KOPT-K1 (cell line): Measurements from ENCODE around the gene HMGB2.
A peak's percentile ranks its signal among the peaks of the same experiment; 100 is the strongest.

ENCODE experiments used
- H3K27ac ChIP-seq: fragments of 200-600 bp; sonication (generic); 2 replicates; pipeline ENCODE4 v1.5.1; 2016; ENCODE audit warnings: antibody characterized with exemption, mild to moderate bottlenecking, low read depth, low read length; ENCODE audit not compliant: poor library complexity, severe bottlenecking
- H3K36me3 ChIP-seq: fragments of 200-600 bp; sonication (generic); 2 replicates; pipeline ENCODE4 v1.5.1; 2017; ENCODE audit warnings: antibody characterized with exemption, mild to moderate bottlenecking, low read length, moderate library complexity; ENCODE audit not compliant: insufficient read depth
- H3K9me3 ChIP-seq: fragments of 200-600 bp; sonication (generic); 2 replicates; pipeline ENCODE4 v1.5.1; 2017; ENCODE audit warnings: antibody characterized with exemption, low read length, mild to moderate bottlenecking; ENCODE audit not compliant: insufficient read depth, poor library complexity, severe bottlenecking

Gene HMGB2

DNA sequence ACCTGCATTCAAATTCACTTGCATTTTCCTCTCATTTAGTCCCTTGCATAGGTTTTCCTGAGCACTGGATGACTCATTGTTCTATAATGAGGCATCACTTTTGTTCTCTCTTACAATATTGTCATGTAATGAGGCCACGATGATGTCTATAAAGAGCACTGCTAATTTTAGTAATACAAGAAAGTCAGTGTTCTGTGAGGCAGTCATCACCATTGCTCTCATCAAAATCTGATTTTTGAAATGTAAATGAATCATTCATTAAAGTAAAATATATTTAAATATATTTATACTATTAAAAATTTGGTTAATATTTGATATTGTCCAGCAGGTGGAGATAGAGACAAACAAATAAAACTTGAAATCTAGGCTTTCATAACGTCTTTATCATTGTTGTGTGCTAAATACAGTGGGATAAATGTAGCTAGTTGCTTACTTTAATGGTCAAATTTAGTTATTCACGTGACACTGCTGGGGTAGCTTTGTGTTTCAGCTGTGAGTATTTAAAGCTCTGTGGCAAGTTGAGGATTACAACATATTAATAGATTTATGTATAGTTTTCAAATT lies 15.4 kb downstream of the HMGB2 start:
- Histone ChIP-seq H3K27ac (no peak overlapping the region), H3K36me3 (peaks cover 87% of the 10 kb centered on the region), H3K9me3 (no peaks in the 10 kb centered on the region)

DNA sequence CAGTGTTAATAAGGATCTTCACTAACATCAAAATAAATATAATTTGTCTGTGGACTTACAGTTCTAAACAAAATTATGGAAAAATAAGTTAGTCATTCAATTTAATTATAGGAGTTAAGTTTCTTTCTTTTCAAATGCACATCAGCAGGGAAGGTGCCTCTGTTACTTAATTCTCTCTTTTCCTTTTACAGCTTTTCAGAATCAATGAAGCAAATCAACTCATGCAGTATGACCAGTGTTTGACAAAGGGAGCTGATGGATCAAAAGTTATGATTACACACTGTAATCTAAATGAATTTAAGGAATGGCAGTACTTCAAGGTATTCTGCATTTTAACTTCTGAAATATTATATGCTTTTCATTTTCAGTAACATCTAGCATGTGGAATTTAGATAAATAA lies 15.9 kb downstream of the HMGB2 start:
- peaks cover 84% of the 10 kb centered on the region for H3K36me3 ChIP-seq
- no peaks in the 10 kb centered on the region for H3K9me3 ChIP-seq
- H3K27ac ChIP-seq: no peak overlapping the region

DNA sequence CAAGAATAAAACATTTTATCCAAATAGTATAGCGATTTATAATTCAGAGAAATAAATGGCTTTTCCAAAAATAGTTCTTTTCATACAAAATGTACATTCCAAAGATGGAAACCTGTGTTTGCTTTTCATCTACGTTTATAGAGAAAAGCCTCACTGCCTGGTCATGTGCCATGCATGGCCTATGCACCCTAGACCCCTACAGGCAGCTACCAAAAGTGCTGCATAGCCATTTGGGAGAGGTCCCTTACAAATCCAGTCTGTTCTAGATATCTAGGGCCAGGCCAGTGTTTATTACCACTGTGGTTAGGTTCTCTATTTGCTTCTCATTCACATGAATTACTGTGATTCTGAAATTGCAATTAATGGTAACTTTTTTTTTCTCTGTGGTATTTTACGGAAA lies 17.2 kb downstream of the HMGB2 start:
- H3K9me3 ChIP-seq: no peaks in the 10 kb centered on the region
- H3K36me3 ChIP-seq: peaks cover 77% of the 10 kb centered on the region
- H3K27ac ChIP-seq: no peak overlapping the region

DNA sequence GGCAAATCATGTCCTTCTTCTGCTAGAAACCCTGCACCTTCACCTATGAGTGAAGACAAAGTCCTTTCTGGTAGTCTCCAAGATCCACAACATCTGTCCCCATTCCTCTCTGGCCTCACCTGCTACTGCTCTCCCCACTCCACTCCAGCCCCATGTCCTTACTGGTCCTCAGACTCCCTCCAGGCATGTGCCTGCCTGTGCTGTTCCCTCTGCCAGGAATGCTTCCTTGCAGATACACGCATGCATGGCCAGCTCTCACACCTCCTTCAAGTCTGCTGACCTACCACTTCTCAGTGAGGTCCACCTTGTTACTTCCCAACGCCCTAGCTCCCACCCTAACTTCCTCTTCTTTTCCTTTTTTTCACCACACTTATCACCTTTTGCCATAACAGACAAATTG lies 18.1 kb downstream of the HMGB2 start:
- Histone ChIP-seq H3K36me3 (peaks cover 74% of the 10 kb centered on the region), H3K27ac (no peak overlapping the region), H3K9me3 (no peaks in the 10 kb centered on the region)

DNA sequence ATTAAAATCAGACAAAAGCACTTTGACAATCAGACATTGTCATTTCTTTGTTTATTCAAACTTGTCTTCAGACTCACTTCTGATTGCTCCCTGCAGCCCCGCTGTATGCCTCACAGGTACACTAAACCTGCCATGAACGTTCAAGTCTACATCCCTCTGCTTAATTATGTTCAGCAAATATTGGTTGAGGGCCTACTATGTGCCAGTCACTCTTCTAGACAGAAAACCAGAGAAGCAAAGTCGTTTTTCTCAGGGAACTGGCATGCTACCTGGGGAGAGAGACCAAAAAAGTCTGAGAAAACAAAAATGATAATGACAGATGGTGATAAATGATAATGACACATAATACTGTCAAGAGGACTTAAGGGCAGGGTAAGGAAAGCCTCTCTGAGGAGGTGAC lies 19.4 kb downstream of the HMGB2 start:
- no peak overlapping the region for H3K27ac ChIP-seq
- H3K36me3 ChIP-seq: peaks cover 73% of the 10 kb centered on the region
- no peaks in the 10 kb centered on the region for H3K9me3 ChIP-seq

DNA sequence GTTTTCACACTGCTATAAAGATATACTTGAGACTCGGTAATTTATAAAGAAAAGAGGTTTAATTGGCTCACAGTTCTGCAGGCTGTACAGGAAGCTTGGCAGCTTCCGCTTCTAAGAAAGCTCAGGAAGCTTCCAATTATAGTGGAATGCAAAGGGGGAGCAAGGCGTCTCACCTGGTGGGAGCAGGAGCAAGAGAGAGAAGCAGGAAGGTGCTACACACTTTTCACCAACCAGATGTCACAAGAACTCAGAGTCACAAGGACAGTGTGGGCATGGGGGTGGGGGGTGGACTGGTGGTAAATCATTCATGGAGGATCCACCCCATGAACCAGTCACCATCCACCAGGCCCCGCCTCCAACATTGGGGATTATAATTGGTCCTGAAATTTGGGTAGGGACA lies 22.8 kb downstream of the HMGB2 start:
- H3K9me3 ChIP-seq: no peaks in the 10 kb centered on the region
- H3K36me3 ChIP-seq: peaks cover 53% of the 10 kb centered on the region
- no peak overlapping the region for H3K27ac ChIP-seq

DNA sequence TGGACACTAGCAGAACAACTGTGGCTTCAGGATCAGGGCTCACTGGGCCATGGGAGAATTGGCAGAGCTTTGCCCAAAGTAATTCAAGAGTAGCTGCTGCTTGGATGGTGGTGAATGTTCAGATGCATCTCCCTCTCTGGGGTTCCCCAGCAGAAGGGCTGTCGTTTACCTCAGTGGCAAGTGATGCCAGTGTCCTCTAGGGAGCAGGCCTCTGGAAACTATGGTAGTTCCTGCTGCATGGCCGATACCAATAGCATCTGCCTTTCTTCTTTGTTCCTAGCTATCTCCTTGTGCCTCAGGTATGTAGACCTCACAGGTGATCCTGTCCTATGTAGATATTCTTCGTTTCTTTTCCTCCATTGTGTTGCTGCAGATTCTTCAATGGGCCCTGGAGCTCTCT lies 26.4 kb downstream of the HMGB2 start:
- Histone ChIP-seq H3K36me3 (peaks cover 41% of the 10 kb centered on the region), H3K27ac (no peak overlapping the region), H3K9me3 (no peaks in the 10 kb centered on the region)

DNA sequence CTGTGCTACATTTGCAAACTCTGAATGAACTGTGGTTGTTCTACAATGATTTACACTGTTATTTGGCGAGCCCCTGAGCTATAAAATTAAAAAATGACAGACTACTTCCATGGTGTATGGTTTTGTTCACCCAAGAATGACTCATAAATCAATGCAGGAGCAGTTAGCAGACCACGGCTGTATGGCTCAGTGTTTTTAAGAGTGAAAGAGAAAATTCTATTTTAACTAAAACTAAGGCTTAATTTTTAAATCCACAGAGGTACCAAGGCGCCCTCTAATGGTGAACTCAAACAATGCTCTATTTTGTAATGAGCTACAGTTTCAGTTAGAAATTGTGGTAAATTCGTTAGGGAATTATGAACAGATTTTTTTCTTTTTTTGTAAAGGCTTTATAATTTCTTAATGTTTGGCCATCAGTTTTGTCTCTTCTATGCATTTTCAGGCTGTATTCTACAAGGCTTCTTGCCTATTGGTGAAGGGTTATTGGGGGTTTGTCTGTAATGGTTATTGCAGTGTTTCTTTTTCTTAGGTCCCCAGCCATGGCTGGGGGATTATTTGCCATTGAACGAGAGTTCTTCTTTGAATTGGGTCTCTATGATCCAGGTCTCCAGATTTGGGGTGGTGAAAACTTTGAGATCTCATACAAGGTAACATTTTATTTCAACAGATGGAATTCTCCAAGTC lies 32.5 kb downstream of the HMGB2 start:
- H3K36me3 ChIP-seq: peaks cover 22% of the 10 kb centered on the region
- no peaks in the 10 kb centered on the region for H3K9me3 ChIP-seq
- H3K27ac ChIP-seq: peak overlapping the region; percentile 36

DNA sequence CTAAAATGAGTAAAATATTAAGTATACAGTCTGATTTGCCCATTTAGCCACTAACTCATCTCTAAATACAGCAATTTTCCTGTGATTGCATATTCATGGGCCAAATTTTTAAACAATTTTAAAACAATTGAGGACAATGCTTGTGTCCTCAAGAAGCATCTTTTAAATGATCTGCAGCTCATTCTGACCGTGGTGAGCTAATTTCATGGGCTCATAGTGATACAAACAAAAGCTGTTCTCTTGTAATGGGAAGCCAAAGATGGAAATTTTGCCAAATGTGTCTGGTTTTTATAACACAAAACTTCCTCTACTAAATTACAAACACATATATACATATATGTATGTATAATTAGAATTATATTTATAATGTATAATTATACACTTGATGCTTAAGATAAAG lies 39.7 kb downstream of the HMGB2 start:
- Histone ChIP-seq H3K36me3 (peaks cover 14% of the 10 kb centered on the region), H3K27ac (no peak overlapping the region), H3K9me3 (no peaks in the 10 kb centered on the region)

DNA sequence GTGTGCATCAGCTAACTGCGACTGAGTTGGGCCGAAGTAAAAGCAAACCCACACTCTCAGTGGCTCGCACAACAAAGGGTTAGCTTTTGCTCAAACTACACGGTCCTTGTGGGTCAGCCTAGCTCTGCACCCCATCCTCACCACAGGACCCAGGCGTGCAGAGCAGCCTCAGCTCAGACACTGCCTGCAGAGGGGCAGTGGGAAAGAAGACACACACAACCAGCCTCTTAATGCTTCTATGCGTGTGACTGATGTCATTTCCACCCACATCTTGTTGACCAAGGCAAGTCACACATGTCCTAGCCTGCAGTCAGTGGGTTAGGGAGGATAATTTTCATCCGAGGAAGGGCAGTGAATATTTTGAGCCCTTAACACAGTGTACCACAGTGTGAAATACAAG lies 40.5 kb downstream of the HMGB2 start:
- Histone ChIP-seq H3K9me3 (no peaks in the 10 kb centered on the region), H3K36me3 (peaks cover 14% of the 10 kb centered on the region), H3K27ac (no peak overlapping the region)

DNA sequence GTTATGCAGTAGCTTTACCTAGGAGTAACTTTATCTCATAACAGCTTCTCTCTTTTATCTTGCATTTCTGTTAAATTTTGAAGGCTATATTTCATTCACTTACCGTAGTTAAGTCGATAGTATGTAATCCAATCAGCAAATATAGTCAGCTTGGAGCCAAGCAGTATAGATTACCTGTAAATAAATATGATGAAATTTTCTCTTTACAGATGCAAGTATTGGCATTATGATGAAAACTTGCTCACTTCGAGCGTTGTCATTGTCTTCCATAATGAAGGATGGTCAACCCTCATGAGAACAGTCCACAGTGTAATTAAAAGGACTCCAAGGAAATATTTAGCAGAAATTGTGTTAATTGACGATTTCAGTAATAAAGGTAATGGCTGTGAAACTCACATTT lies 42.3 kb downstream of the HMGB2 start:
- H3K36me3 ChIP-seq: 0 out of 2 replicates have a peak, but pooled peaks cover 6% of the 10 kb centered on the region
- H3K9me3 ChIP-seq: peaks cover 9% of the 10 kb centered on the region
- no peak overlapping the region for H3K27ac ChIP-seq

DNA sequence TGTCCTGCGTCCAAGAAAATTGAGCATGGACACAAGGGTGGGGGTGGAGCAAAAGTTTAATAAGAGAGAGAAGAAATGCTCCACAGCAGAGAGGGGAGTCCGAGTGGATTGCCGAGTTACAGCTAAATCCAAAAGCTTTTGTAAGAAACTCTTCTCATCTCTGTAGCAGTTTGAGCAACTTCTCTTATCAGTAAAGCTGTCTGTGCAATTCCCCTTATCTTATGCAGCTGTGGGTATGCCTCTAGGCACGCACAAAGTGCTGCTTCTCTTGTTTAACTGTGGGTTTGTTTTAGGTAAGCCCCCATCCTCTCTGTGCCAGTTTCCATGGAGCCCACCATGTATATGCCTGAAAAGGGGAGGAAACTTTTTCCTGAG lies 44.8 kb downstream of the HMGB2 start:
- peak overlapping the region; percentile 11 for H3K27ac ChIP-seq
- H3K9me3 ChIP-seq: peaks cover 32% of the 10 kb centered on the region
- H3K36me3 ChIP-seq: peaks cover 14% of the 10 kb centered on the region

DNA sequence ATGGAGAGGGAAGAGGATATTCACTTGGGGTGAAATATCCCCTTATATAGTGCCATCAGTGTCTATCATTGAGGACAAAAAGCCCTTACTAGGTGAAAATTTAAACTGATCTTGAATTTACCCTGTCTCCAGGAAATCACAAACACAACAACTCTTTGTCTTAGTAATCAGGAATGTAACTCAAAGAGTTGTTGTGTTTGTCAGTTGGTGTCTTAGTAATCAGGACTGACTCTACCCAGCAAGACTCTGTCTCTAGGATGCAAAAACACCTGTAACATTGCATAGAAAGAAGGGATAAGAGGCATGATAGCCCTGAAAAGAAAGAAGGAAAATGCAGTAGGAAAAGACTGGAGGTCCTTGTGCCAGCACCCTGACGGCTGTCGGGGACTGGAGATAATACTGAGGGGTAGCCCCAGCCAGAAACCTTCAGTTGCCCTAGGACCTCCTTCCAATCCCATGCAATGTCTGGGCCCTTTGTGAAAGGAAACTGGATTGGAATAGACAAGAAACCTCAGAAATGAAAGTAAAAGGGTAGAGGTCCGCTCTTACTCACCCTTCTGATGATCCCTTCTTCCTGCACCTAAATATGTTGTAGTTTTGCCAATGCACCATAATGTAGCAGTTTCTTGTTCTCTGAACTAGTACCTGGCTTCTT lies 45.3 kb downstream of the HMGB2 start:
- Histone ChIP-seq H3K27ac (peak overlapping the region; percentile 11), H3K9me3 (peaks cover 37% of the 10 kb centered on the region), H3K36me3 (peaks cover 14% of the 10 kb centered on the region)

DNA sequence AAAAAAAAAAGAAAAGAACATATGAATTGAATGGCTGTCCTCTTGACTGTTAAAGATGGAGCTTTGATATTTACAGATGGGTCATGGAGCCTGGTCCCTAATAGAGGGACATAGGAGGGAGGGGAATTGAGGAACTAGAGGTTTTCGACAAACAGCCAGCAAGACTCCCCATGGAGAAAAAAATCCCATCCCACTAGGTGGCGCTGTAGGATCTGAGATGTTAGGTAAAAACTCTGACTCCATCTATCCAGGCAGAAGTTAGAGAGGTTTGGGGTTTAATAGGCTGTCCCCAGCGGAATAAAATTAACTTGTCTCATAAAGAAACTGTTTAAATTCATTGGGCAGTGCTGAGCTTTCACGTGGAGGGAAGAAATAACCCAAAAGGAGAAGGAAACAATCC lies 45.9 kb downstream of the HMGB2 start:
- no peak overlapping the region for H3K27ac ChIP-seq
- H3K36me3 ChIP-seq: peaks cover 14% of the 10 kb centered on the region
- peaks cover 43% of the 10 kb centered on the region for H3K9me3 ChIP-seq

DNA sequence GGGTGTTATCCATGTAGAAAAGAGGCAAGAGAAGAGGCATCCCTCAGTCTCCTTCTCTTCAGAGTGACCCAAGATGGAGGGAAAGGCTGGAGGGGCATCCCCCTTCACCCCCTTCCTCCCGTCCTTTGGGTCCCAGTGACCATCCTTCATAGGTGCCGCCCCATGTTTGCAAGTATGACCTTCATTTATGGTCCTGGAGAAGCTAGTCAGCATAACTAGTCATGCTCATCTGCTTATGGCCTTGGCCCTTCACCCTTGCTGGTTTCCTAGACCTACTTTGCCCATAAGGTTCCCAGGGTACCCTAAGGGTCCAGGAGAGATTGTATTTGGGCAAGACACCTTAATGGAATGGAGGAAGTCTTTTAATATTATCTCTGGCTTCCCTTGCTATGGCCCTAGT lies 46.7 kb downstream of the HMGB2 start:
- Histone ChIP-seq H3K9me3 (peaks cover 45% of the 10 kb centered on the region), H3K27ac (no peak overlapping the region), H3K36me3 (peaks cover 14% of the 10 kb centered on the region)

DNA sequence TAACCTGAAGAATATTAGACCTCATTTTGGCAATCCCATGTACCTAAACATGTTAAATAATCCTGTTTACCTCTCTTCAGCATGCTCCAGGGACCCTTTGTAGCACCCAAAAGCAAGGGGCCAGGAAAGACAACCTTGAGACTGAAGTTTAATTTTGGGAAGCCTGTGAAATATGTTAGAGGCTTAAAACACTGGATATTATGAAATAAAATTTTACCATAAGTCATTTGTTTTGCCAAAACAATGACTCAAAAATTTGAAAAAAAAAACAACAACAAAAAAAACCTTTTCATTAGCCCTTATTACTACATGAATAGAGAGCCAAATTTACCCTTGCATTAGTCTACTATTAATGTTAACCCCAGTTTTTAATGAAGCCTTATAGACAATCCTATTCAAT lies 49.7 kb downstream of the HMGB2 start:
- Histone ChIP-seq H3K9me3 (peaks cover 50% of the 10 kb centered on the region), H3K36me3 (peaks cover 14% of the 10 kb centered on the region), H3K27ac (no peak overlapping the region)
